GM12801 (cell line): Measurements from ENCODE around the gene CABCOCO1.

Experiments
- CTCF ChIP-seq: IDR thresholded peaks from one replicate; pipeline ENCODE4 v1.5.1; 2011; ENCODE audit warnings: control low read depth; ENCODE audit not compliant: insufficient read length; ENCODE audit errors: extremely low read depth

The CABCOCO1 gene

GRCh38 chr10:61797304-61798153 is 134.8 kb downstream of the CABCOCO1 start:
- TF ChIP-seq CTCF = no peak

- no peak for TF ChIP-seq CTCF
Observed at GRCh38 chr10:61798713-61799112, 136.0 kb downstream of the CABCOCO1 start.

GRCh38 chr10:61801484-61801883 is 138.8 kb downstream of the CABCOCO1 start:
- no peak for TF ChIP-seq CTCF

- no peak for TF ChIP-seq CTCF
Observed at GRCh38 chr10:61803269-61803668, 140.5 kb downstream of the CABCOCO1 start.

- TF ChIP-seq CTCF = no peak
Observed at GRCh38 chr10:61804414-61804813, 141.7 kb downstream of the CABCOCO1 start.

- no peak for TF ChIP-seq CTCF
Observed at GRCh38 chr10:61805091-61805490, 142.4 kb downstream of the CABCOCO1 start.

GRCh38 chr10:61810263-61810662 is 147.5 kb downstream of the CABCOCO1 start:
- TF ChIP-seq CTCF = no peak
